Activated CD4-positive, alpha-beta T cell treated with anti-CD3 and anti-CD28 coated beads, Interleukin-2, amount 10 ng/mL, durations not matched to agents 24 days and 14 days (primary cell): Measurements from ENCODE around the gene TAOK3. TPM values are rescaled to one million over a fixed set of nuclear protein-coding genes. Genes with fewer than 3 reads are reported as not detected.
"Not testable (repeated sequence)": the region's sequence is repeated elsewhere in the genome, so short reads cannot be mapped to it uniquely, and the experiment has no call there.

ENCODE experiments used
- DNase-seq: peaks from one replicate; pipeline ENCODE4 v3.0.0; 2022
- H3K27ac Mint-ChIP-seq: one replicate; pipeline ENCODE4 v1.8.0; 2022; ENCODE audit warnings: mild to moderate bottlenecking, mixed read lengths
- H3K27me3 Mint-ChIP-seq: one replicate; pipeline ENCODE4 v1.8.0; 2022; ENCODE audit warnings: mixed read lengths
- H3K36me3 Mint-ChIP-seq: one replicate; pipeline ENCODE4 v1.8.0; 2022; ENCODE audit warnings: low read depth, mild to moderate bottlenecking, mixed read lengths
- H3K4me1 Mint-ChIP-seq: one replicate; pipeline ENCODE4 v1.8.0; 2021; ENCODE audit warnings: mixed read lengths
- H3K4me3 Mint-ChIP-seq: one replicate; pipeline ENCODE4 v1.8.0; 2022; ENCODE audit warnings: mild to moderate bottlenecking, moderate library complexity, mixed read lengths
- H3K9me3 Mint-ChIP-seq: one replicate; pipeline ENCODE4 v1.8.0; 2021; ENCODE audit warnings: mixed read lengths
- intact Hi-C: fragments of 100-400 bp; cut with micrococcal nuclease; formaldehyde crosslinking; loops from one replicate; pipeline ENCODE4 v1.15.1; 2023
- total RNA-seq: library from RNA; stranded (reverse); gene quantifications from 2 replicates; pipeline ENCODE4 v1.2.3, GENCODE V29; 2022

TAOK3 gene
- total RNA-seq, 1 donor from 2014 or later: 53.4 TPM

DNA sequence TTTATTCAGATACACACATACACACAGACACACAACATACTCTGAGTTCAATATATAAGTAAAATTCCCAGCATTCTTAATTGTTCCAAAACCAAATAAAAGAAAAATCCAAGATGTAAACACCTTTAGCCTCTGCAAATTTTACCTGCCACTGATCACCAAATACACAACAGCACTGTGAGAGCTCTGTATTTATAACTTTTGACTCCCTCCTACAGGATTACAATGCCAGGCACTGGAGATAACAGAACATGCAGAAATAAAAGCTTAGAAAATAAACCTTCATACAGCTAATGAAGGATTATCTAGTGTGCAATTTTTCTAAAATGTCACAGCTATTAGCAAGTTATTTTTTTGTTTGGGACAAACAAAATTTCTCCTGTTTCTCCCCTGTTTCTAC is 85.0 kb downstream of the TAOK3 start:
- H3K36me3 Mint-ChIP-seq: peaks cover 24% of the 10 kb centered on the region
- H3K4me3 Mint-ChIP-seq: no peak overlapping the region
- no peaks in the 10 kb centered on the region for H3K9me3 Mint-ChIP-seq
- no peaks in the 10 kb centered on the region for H3K4me1 Mint-ChIP-seq
- no peaks in the 10 kb centered on the region for H3K27me3 Mint-ChIP-seq
- no peak for DNase-seq
- intact Hi-C loops: no loop called here
- H3K27ac Mint-ChIP-seq: no peak overlapping the region

DNA sequence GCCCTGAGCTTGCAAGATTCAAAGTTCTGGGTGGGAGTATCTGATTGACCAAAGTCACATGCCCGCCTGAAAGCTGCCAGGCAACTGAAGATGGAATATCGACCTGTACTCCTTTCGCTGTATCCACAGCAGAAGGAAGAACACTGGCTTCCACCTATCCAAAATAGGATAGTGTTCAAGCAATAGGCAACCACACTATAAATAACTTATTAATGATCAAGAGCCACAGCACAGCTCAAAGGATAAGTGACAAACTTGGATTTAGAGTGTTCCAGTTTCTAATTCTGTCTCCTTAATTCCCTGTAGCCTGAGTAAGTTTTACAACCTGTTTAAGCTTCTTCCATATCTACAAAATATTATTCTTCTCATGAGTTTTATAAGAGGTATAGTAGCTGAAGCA is 89.9 kb downstream of the TAOK3 start:
- H3K4me3 Mint-ChIP-seq: no peak overlapping the region
- DNase-seq: no peak
- H3K27ac Mint-ChIP-seq: no peak overlapping the region
- H3K27me3 Mint-ChIP-seq: no peaks in the 10 kb centered on the region
- peaks cover 44% of the 10 kb centered on the region for H3K36me3 Mint-ChIP-seq
- intact Hi-C loops: no loop called here
- H3K4me1 Mint-ChIP-seq: no peaks in the 10 kb centered on the region
- H3K9me3 Mint-ChIP-seq: peaks cover 10% of the 10 kb centered on the region

DNA sequence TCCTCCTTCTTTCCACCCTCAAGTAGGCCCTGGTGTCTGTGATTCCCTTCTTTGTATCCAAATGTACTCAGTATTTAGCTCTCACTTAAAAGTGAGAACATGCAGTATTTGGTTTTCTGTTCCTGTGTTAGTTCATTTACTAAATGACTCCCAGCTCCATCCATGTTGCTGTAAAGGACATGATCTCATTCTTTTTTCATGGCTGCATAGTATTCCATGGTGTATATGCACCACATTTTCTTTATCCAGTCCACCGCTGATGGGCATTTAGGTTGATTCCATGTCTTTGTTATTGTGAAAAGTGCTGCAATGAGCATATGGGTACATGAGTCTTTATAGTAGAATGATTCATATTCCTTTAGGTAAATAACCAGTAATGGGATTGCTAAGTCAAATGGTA is 94.4 kb downstream of the TAOK3 start:
- DNase-seq, intact Hi-C loops, H3K27ac Mint-ChIP-seq, H3K4me1 Mint-ChIP-seq, H3K4me3 Mint-ChIP-seq, H3K27me3 Mint-ChIP-seq, H3K9me3 Mint-ChIP-seq: not testable (repeated sequence)
- peaks cover 32% of the 10 kb centered on the region for H3K36me3 Mint-ChIP-seq

DNA sequence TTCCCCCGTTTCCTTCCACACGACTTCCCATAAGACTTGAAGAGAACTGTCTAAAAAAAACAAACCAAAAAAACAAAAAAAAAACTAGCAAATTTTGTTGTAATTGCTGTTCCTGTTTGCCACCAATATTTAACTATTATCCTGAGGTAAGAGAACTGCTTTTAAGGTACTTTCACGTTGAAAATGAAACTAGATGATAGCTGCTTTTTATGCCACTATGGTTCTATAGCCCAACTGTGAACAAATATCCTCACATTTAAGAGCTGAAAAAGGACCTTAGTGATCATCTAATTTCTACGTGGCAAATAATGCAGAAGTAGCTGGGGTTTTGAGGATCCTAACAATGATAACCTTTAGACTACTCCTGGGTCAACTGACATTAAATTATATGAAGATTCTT is 98.6 kb downstream of the TAOK3 start:
- no peaks in the 10 kb centered on the region for H3K27me3 Mint-ChIP-seq
- intact Hi-C loops: no loop called here
- no peak for DNase-seq
- H3K36me3 Mint-ChIP-seq: peaks cover 11% of the 10 kb centered on the region
- peak overlapping the region; percentile 67 for H3K4me3 Mint-ChIP-seq
- H3K9me3 Mint-ChIP-seq: peaks cover 6% of the 10 kb centered on the region
- H3K27ac Mint-ChIP-seq: peak overlapping the region; percentile 55
- peaks cover 4% of the 10 kb centered on the region for H3K4me1 Mint-ChIP-seq

DNA sequence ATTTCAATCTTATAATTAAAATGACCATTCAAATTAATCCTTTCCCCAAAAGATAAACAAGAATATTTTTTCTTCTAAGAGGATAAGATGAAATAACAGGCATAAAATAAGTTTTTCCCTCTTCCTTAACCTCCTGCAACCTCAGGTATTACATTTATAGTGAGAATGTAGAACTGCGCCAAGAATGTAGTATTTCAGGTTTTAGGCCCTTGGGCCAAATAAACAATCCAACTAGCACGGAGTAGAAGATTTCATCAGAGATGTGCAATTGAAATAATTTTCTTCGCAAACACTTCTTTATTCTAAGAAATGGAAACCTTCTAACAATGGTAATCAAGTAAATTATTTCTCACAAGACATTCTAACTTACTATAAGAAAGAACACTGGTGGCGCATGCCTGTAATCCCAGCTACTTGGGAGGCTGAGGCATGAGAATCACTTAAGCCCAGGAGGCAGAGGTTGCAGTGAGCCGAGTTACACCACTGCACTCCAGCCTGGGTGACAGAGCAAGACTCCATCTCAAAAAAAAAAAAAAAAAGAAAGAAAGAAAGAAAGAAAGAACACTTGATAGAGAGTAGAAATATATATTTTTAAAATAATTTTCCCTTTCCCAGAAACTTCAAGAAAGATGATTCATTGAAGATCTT is 100.8 kb downstream of the TAOK3 start:
- Mint-ChIP-seq H3K4me1 (peaks cover 4% of the 10 kb centered on the region), H3K4me3 (no peak overlapping the region), H3K9me3 (no peaks in the 10 kb centered on the region), H3K27me3 (no peaks in the 10 kb centered on the region), H3K27ac (no peak overlapping the region), H3K36me3 (peaks cover 4% of the 10 kb centered on the region)
- DNase-seq: no peak
- intact Hi-C loops: no loop called here

DNA sequence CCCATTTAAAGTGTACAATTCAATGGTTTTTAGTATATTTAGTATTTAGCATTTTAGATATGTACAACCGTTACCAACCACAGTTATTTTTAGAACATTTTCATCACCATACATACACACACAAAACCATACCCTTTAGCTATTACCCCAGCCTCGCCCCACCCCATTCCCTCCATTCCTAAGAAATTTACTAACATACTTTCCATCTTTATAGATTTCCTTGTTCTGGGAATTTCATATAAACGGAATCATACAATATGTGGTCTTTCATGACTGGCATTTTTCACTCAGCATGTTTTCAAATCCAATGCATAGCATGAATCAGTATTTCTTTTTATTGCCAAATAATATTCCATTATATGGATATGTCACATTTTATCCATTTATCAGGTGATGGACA is 101.5 kb downstream of the TAOK3 start:
- no peak overlapping the region for H3K27ac Mint-ChIP-seq
- H3K27me3 Mint-ChIP-seq: no peaks in the 10 kb centered on the region
- intact Hi-C loops: no loop called here
- no peaks in the 10 kb centered on the region for H3K9me3 Mint-ChIP-seq
- H3K4me3 Mint-ChIP-seq: no peak overlapping the region
- no peak for DNase-seq
- peaks cover 4% of the 10 kb centered on the region for H3K4me1 Mint-ChIP-seq
- peaks cover 7% of the 10 kb centered on the region for H3K36me3 Mint-ChIP-seq

DNA sequence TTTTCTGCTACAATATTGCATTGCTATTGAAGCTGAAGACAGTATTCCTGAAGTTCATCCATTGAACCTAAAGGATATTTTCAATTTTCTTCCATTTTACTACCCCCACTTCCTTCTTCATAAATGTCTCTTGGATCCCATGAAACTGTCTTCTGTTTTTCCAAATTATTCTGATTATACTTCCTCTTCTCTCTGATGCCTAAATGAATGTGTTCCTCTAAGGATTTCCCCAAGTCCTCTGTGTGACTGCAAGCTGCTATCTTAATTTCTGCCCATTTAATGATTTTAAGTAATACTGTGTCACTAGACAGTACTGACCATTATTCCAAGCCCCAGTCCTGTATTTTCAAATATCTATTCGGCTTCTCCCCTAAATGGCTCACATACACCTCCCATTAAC is 102.9 kb downstream of the TAOK3 start:
- Mint-ChIP-seq H3K9me3 (no peaks in the 10 kb centered on the region), H3K27ac (no peak overlapping the region), H3K4me1 (peaks cover 4% of the 10 kb centered on the region), H3K36me3 (peaks cover 13% of the 10 kb centered on the region), H3K27me3 (no peaks in the 10 kb centered on the region), H3K4me3 (no peak overlapping the region)
- intact Hi-C loops: no loop called here
- DNase-seq: no peak

DNA sequence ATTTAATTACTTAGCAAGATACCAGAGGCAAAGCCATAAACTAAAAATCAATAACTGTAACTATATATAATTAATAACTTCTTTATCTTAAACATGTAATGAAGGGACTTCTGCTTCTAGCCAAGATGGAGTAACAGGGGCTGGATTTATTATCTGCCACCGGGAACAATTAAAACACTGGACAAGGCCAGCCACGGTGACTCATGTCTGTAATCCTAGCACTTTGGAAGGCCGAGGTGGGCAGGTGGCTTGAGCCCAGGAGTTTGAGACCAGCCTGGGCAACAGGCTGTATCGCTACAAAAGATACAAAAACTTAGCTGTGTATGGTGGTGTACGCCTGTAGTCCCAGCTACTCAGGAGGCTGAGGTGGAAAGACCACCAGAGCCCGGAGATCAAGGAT is 113.6 kb downstream of the TAOK3 start:
- Mint-ChIP-seq H3K27ac (no peak overlapping the region), H3K36me3 (peaks cover 49% of the 10 kb centered on the region), H3K27me3 (no peaks in the 10 kb centered on the region), H3K4me3 (no peak overlapping the region), H3K4me1 (peaks cover 4% of the 10 kb centered on the region), H3K9me3 (no peaks in the 10 kb centered on the region)
- DNase-seq: no peak
- intact Hi-C loops: no loop called here

DNA sequence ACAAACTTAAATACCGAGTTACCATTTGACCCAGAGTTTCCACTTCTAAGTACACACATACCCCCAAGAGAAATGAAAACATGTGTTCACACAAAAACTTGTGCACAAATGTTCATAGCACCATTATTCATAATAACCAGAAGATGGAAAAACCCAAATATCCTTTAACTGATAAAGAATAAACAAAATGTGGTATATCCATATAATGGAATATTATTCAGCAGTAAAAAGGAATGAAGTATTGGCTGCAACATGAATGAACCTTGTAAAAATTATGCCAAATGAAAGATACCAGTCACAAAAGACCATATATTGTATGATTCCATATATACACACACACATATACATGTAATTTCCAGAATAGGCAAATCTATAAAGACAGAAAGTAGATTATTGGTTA is 116.4 kb downstream of the TAOK3 start:
- Mint-ChIP-seq H3K27ac (no peak overlapping the region), H3K4me1 (peaks cover 3% of the 10 kb centered on the region), H3K4me3 (no peak overlapping the region), H3K36me3 (peaks cover 37% of the 10 kb centered on the region), H3K9me3 (no peaks in the 10 kb centered on the region), H3K27me3 (no peaks in the 10 kb centered on the region)
- DNase-seq: no peak
- intact Hi-C loops: no loop called here

DNA sequence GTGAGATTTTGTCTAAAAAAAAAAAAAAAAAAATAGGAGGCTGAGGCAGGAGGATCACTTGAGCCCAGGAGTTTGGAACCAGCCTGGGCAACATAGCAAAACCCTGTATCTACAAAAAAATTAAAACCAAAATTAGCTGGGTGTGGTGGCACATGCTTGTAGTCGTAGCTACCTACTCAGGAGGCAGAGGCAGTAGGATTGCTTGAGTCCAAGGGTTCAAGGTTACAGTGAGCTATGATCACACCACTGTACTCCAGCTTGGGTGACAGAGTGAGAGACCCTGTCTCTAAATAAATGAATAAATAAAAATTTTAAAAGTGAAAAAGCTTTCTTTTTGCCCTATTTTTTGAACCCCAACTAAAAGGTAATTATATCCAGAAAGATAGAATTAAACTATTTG is 123.2 kb downstream of the TAOK3 start:
- Mint-ChIP-seq H3K27ac (no peak overlapping the region), H3K9me3 (no peaks in the 10 kb centered on the region), H3K4me1 (no peaks in the 10 kb centered on the region), H3K27me3 (no peaks in the 10 kb centered on the region), H3K36me3 (peaks cover 8% of the 10 kb centered on the region), H3K4me3 (no peak overlapping the region)
- DNase-seq: no peak
- intact Hi-C loops: no loop called here

DNA sequence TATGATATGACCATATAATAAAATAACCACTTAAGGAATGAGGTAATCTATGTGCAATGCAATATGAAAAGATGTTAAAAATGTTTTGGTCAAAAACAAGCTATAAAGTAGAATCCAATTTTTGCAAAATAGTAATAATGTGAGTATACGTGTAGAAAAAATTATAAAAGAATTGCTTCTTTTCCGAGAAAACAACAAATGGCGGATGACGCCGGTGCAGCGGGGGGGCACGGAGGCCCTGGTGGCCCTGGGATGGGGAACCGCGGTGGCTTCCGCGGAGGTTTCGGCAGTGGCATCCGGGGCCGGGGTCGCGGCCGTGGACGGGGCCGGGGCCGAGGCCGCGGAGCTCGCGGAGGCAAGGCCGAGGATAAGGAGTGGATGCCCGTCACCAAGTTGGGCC is 126.8 kb downstream of the TAOK3 start:
- H3K36me3 Mint-ChIP-seq, H3K27ac Mint-ChIP-seq, H3K27me3 Mint-ChIP-seq, H3K9me3 Mint-ChIP-seq, H3K4me1 Mint-ChIP-seq, H3K4me3 Mint-ChIP-seq, DNase-seq, intact Hi-C loops: not testable (repeated sequence)

DNA sequence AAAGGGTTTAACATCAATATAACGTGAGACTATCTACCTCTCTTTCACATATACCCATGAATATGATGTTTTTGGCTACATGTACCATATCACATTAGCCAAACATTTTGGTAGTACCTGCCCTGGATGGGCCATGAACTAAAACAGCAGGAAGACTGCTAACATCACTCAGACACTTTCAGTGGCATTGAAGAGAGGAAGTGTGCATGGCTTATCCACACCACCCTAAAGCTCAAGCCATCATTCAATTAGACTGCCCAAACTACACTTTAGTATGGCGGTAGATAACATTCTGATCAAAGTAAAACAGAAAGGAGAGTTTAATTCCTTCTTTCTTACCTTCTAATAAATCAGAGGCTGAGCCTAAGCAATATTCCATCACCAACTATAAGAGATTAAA is 133.8 kb downstream of the TAOK3 start:
- no peak overlapping the region for H3K27ac Mint-ChIP-seq

DNA sequence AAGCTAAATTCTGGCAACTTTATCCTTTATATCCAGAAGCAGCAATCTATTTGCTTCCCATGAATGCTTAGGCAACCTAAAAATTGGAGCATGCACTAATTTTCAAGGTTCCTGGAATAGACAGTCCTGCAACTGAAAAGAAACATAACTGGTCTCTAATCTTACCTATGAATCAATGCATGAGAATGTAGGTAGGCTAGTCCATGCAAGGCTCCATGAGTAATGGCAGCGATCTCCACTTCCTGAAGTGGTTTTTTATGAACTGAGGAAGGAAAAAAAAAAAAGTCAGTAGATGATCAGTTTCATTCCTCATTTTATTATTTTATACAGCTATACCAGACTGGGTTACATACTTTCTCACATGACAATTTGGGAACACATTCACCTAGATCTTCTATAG is 134.8 kb downstream of the TAOK3 start:
- no peak overlapping the region for H3K27ac Mint-ChIP-seq
- no peaks in the 10 kb centered on the region for H3K27me3 Mint-ChIP-seq
- no peak overlapping the region for H3K4me3 Mint-ChIP-seq
- H3K9me3 Mint-ChIP-seq: no peaks in the 10 kb centered on the region
- no peak for DNase-seq
- H3K4me1 Mint-ChIP-seq: peaks cover 8% of the 10 kb centered on the region
- intact Hi-C loops: no loop called here
- peaks cover 41% of the 10 kb centered on the region for H3K36me3 Mint-ChIP-seq

More for the DNA sequence above, 133.8 kb downstream of the TAOK3 start:
- H3K9me3 Mint-ChIP-seq: no peaks in the 10 kb centered on the region
- intact Hi-C loops: no loop called here
- H3K4me1 Mint-ChIP-seq: peaks cover 8% of the 10 kb centered on the region
- H3K36me3 Mint-ChIP-seq: peaks cover 37% of the 10 kb centered on the region
- H3K27me3 Mint-ChIP-seq: no peaks in the 10 kb centered on the region
- peak; percentile 19 for DNase-seq
- H3K4me3 Mint-ChIP-seq: no peak overlapping the region

DNA sequence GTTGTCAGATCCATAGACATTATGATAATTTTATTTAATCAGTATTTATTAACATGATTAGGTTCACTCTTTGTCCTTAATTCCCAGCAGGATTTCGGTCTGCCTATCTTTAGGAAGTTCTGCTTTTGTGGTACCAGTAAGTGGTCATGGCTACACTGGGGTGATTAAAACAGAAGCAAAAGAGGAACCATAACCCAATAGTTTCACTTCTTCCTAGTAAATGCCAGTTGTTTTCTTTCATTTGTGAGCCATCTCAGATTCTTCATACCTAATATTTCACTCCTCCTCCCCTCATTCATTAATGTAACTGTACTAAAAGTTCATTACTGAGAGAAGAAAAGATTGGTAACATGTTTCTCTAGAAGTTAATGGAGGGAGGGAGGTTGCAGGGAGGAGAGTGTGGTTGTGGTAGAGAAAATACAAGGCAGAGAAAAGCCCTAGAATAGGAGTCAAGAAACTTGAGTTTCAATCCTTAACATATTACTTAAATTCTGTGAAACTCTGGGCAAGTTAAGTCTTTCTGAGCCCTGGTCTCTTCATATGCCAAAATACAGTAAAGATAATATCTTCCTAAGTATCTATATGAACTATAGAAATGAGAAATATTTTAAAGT is 135.5 kb downstream of the TAOK3 start:
- H3K9me3 Mint-ChIP-seq: no peaks in the 10 kb centered on the region
- intact Hi-C loops: no loop called here
- no peaks in the 10 kb centered on the region for H3K27me3 Mint-ChIP-seq
- H3K36me3 Mint-ChIP-seq: peaks cover 46% of the 10 kb centered on the region
- H3K27ac Mint-ChIP-seq: no peak overlapping the region
- peaks cover 8% of the 10 kb centered on the region for H3K4me1 Mint-ChIP-seq
- no peak overlapping the region for H3K4me3 Mint-ChIP-seq
- DNase-seq: peak; percentile 6

DNA sequence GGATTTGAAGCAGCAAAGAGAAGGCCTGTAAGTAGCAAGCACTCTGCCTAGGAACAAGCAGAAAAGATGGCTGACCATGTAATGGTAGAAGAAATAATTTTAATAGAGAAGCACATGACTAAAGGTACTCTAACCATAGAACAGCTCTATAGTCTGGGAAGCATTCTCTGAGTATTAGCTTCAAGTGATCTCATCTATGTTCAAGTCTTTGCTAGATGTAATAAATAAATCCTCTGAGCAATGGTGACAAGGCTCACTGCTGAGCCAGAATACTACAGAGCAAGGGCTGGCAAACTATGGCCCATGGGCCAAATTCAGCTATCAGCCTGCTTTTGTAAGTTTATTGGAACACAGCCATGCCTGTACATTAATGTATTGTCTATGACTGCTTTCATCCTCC is 152.0 kb downstream of the TAOK3 start:
- H3K27me3 Mint-ChIP-seq: no peaks in the 10 kb centered on the region
- intact Hi-C loops: no loop called here
- H3K4me3 Mint-ChIP-seq: no peak overlapping the region
- peak; percentile 39 for DNase-seq
- H3K4me1 Mint-ChIP-seq: no peaks in the 10 kb centered on the region
- no peaks in the 10 kb centered on the region for H3K9me3 Mint-ChIP-seq
- no peak overlapping the region for H3K27ac Mint-ChIP-seq
- peaks cover 12% of the 10 kb centered on the region for H3K36me3 Mint-ChIP-seq
